ENCODE data around the gene ATP5ME.

Gene ATP5ME

DNA sequence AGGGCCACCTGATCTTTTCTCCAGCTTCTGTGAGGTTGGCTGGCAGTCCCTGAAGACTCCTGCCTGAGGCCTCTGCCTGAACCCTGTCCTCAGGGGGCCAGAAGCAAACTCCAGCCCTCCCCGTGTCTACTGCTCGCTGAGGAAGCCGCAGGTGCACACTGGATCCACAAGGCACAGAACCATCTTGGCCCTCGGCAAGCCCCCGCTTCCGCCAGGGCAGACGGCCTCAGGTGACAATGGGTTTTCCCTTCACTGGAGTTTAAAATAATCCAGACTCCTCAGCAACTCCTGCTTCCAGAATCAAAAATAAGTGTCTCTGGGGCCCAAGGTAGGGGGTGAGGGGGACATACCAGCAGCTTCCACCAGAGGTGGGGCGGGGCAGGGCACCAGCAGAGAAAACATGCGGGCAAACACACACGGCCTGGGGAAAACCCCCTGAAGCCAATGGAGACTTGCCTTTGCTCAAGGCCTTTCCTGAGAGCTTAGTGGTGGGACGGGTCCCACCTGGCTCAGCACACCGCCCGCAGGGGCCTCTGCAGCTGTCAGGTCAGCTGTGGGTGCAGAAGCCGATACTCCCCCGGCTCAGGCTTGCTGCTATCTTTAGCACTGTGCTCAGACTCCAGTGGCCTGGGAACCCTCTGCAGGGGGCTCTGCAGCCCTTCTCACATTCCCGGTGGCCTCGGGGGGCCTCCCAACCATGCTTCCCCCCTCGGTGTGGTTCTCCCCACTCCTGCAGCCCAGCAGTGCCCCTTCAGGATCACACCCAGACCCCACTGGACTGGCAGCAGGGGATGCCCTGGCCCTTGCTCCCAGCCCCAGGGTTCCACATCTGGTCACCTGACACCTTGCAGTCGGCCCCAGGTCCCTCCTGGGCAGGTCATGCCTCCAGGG is 2.1 kb upstream of the ATP5ME start:
- peaks cover 4% of the 10 kb centered on the region; the same call in 1 of the 2 replicates for H4K20me1 ChIP-seq (ENCODE audit: insufficient read depth, low read length)
- peaks cover 22% of the 10 kb centered on the region for H3K36me3 ChIP-seq (ENCODE audit: insufficient read depth, low read length)
- peak overlapping the region; percentile 99 for H3K9ac ChIP-seq (ENCODE audit: low read depth, low read length)
- no peak overlapping the region for H3K27ac ChIP-seq (ENCODE audit: low read length)
- ATAC-seq (ENCODE audit: insufficient read depth, low read depth): no peak
- TF ChIP-seq, protein P1, sequence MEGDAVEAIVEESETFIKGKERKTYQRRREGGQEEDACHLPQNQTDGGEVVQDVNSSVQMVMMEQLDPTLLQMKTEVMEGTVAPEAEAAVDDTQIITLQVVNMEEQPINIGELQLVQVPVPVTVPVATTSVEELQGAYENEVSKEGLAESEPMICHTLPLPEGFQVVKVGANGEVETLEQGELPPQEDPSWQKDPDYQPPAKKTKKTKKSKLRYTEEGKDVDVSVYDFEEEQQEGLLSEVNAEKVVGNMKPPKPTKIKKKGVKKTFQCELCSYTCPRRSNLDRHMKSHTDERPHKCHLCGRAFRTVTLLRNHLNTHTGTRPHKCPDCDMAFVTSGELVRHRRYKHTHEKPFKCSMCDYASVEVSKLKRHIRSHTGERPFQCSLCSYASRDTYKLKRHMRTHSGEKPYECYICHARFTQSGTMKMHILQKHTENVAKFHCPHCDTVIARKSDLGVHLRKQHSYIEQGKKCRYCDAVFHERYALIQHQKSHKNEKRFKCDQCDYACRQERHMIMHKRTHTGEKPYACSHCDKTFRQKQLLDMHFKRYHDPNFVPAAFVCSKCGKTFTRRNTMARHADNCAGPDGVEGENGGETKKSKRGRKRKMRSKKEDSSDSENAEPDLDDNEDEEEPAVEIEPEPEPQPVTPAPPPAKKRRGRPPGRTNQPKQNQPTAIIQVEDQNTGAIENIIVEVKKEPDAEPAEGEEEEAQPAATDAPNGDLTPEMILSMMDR (IDR thresholded peaks at IDR 0.05; ENCODE audit: borderline replicate concordance, extremely low read depth, low read length, poor library complexity, severe bottlenecking): no peak
- no peak for TF ChIP-seq EZH2 (IDR thresholded peaks at IDR 0.05; ENCODE audit: borderline replicate concordance, low read depth, low read length, severe bottlenecking)
- H3K79me2 ChIP-seq (ENCODE audit: insufficient read depth, low read length): peaks cover 30% of the 10 kb centered on the region
- H3K27me3 ChIP-seq (ENCODE audit: insufficient read depth, low read length, poor library complexity): no peaks in the 10 kb centered on the region
- H3K4me2 ChIP-seq (ENCODE audit: insufficient read depth, low read length): peak overlapping the region; percentile 99
- H3K4me1 ChIP-seq (ENCODE audit: insufficient read depth, low read length): peaks cover 45% of the 10 kb centered on the region
- peak overlapping the region in 1 of 2 experiments; percentile 88; a peak in 1 of 4 replicates for H3K4me3 ChIP-seq (ENCODE audit: low read depth in 1 of 2, low read length in 2 of 2)
- no peak overlapping the region for H2AFZ ChIP-seq (ENCODE audit: low read depth, low read length)
- no peaks in the 10 kb centered on the region for H3K9me3 ChIP-seq (ENCODE audit: insufficient read depth, low read length, severe bottlenecking)
- DNase-seq: no peak

DNA sequence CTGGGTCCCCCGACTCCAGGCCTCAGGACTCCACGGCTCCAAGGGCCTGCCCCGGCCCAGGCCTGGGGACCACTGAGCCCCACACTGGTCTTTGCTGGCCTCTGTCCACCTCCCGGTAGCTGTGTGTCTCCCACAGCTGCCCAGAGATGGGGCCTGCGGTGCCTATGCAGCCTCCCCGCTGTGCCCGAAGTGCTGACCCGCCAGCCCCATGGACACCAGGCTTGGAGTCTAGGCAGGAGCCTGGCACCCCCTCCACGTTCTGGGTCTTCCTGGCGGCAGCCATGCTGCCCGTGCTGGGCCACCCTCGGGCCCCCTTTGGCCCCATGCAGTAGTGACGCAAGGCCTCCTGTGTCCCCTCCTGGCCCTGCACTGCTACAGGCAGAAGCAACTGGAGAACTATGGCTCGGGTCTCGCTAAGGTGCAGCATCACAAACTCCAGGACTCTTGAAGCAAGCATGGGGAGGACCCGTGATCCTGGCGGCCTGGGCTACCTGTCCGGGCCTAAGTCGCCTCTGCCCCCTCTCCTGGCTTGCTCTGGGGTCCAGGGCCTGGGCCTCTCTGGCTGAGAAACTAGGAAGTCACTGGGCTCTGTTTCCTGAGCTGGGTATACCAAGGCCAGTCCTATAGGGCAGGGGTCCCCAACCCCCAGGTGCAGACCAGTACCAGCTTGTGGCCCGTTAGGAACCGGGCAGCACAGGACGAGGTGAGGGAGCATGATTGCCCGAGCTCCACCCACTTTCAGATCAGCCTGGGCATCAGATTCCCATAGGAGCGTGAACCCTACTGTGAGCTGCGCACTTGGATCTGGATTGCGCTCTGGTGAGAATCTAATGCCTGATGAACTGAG is 1.2 kb upstream of the ATP5ME start:
- peak overlapping the region; percentile 87 to 88 for H3K4me3 ChIP-seq (ENCODE audit: low read depth in 1 of 2, low read length in 2 of 2)
- H2AFZ ChIP-seq (ENCODE audit: low read depth, low read length): peak overlapping the region; percentile 84
- H3K4me1 ChIP-seq (ENCODE audit: insufficient read depth, low read length): peaks cover 36% of the 10 kb centered on the region
- H3K9ac ChIP-seq (ENCODE audit: low read depth, low read length): peak overlapping the region; percentile 99
- no peaks in the 10 kb centered on the region for H3K27me3 ChIP-seq (ENCODE audit: insufficient read depth, low read length, poor library complexity)
- peak overlapping the region; percentile 99 for H3K4me2 ChIP-seq (ENCODE audit: insufficient read depth, low read length)
- H3K36me3 ChIP-seq (ENCODE audit: insufficient read depth, low read length): peaks cover 32% of the 10 kb centered on the region
- TF ChIP-seq, protein P1 (IDR thresholded peaks at IDR 0.05; ENCODE audit: borderline replicate concordance, extremely low read depth, low read length, poor library complexity, severe bottlenecking): no peak
- no peak for TF ChIP-seq EZH2 (IDR thresholded peaks at IDR 0.05; ENCODE audit: borderline replicate concordance, low read depth, low read length, severe bottlenecking)
- ATAC-seq (ENCODE audit: insufficient read depth, low read depth) (peak; percentile 8), DNase-seq (no peak)
- H3K79me2 ChIP-seq (ENCODE audit: insufficient read depth, low read length): peaks cover 30% of the 10 kb centered on the region
- peak overlapping the region; percentile 95 for H3K27ac ChIP-seq (ENCODE audit: low read length)
- H3K9me3 ChIP-seq (ENCODE audit: insufficient read depth, low read length, severe bottlenecking): no peaks in the 10 kb centered on the region
- peaks cover 4% of the 10 kb centered on the region; the same call in 1 of the 2 replicates for H4K20me1 ChIP-seq (ENCODE audit: insufficient read depth, low read length)

DNA sequence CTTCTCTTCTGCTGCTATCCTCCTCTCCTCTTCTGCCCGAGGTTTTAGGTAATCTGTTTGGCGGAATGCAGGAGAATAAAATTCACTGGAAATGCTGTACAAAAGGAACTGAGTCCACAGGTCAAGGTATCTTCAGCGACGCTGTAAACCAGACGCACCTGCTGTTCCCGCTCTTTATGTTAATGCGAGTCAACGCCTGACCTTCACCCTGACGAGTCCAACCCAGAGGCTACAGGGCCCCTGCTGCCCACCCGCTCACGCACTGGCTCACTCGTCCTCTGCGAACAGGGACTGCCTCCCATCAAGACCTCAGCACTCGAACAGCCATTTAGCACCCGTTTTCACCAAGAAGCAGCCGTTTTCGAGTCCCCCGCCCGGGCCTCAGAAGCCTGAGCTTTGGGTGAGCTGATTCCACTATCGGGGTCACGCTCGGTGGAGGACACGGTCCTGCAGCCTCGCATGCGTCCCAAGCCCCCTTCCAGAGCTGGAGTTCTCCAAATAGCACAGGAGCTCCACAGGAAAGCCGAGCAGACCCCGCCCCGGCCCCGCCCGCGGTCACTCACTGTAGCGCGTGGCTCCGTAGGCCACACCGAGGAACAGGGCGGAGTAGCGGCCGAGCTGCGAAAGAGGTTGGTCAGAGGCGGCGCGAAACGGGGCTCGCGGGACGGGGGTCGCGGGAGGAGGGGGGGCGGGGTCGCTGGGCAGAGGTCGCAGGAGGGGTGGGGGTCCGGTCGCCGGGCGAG is 556 bp downstream of the ATP5ME start:
- H3K79me2 ChIP-seq (ENCODE audit: insufficient read depth, low read length): peaks cover 30% of the 10 kb centered on the region
- H3K27me3 ChIP-seq (ENCODE audit: insufficient read depth, low read length, poor library complexity): no peaks in the 10 kb centered on the region
- peaks cover 32% of the 10 kb centered on the region for H3K36me3 ChIP-seq (ENCODE audit: insufficient read depth, low read length)
- H3K9ac ChIP-seq (ENCODE audit: low read depth, low read length): peak overlapping the region; percentile 99
- peak overlapping the region; percentile 29; the same call in 1 of the 2 replicates for H2AFZ ChIP-seq (ENCODE audit: low read depth, low read length)
- peak overlapping the region; percentile 76 for H3K27ac ChIP-seq (ENCODE audit: low read length)
- H3K4me2 ChIP-seq (ENCODE audit: insufficient read depth, low read length): peak overlapping the region; percentile 96
- peaks cover 4% of the 10 kb centered on the region; the same call in 1 of the 2 replicates for H4K20me1 ChIP-seq (ENCODE audit: insufficient read depth, low read length)
- DNase-seq (no peak), ATAC-seq (ENCODE audit: insufficient read depth, low read depth) (0 out of 3 replicates have a peak, but pooled peaks have one; percentile 1)
- TF ChIP-seq, protein P1 (IDR thresholded peaks at IDR 0.05; ENCODE audit: borderline replicate concordance, extremely low read depth, low read length, poor library complexity, severe bottlenecking): no peak
- TF ChIP-seq EZH2 (IDR thresholded peaks at IDR 0.05; ENCODE audit: borderline replicate concordance, low read depth, low read length, severe bottlenecking): no peak
- H3K4me3 ChIP-seq (ENCODE audit: low read depth in 1 of 2, low read length in 2 of 2): peak overlapping the region; percentile 88 to 98
- peaks cover 29% of the 10 kb centered on the region for H3K4me1 ChIP-seq (ENCODE audit: insufficient read depth, low read length)
- no peaks in the 10 kb centered on the region for H3K9me3 ChIP-seq (ENCODE audit: insufficient read depth, low read length, severe bottlenecking)

Data from DND-41 (cell line).